Cardiac fibroblast (primary cell): ENCODE measurements around the gene UNC5B.

ENCODE experiments used
- DNase-seq, 2 donors: peaks; one replicate each; pipeline versions ENCODE4 v3.0.0 to v3.0.0-alpha.2; 2010; ENCODE audit warnings: low read depth in 2 of 2
- H3K4me3 ChIP-seq, 2 donors: replicated peaks in 1 of 2; 1 replicate in 1 of 2; 2 replicates in 1 of 2; pipeline ENCODE4 v1.5.1; 2011; ENCODE audit warnings: low read depth in 2 of 2, low read length in 2 of 2, mild to moderate bottlenecking in 2 of 2, moderate library complexity in 1 of 2
- CTCF ChIP-seq: IDR thresholded peaks from one replicate; pipeline ENCODE4 v1.5.1; 2011; ENCODE audit warnings: low read depth, mild to moderate bottlenecking, low read length, inconsistent platforms

Gene UNC5B

DNA sequence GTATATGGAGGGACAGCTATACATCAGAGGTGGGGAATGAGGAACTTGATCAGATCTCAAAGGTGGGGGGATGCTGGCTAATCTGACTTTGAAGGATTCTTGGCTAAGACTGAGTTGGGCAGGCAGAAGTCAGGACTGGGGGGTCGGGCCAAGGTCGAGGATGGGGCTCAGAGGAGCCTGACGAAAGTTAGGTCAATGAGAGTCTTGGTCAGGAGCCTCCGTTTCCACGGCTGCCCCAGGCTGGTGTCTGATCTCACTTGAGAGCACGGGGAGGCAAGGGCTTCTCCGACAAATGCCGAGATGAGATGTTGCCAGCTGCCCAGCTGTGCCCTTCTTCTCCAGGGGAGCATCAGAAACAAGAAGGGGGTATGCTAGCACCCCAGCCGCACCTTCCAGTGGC is 112.4 kb downstream of the UNC5B start:
- no peak overlapping the region for H3K4me3 ChIP-seq
- TF ChIP-seq CTCF = no peak
- no peak for DNase-seq

DNA sequence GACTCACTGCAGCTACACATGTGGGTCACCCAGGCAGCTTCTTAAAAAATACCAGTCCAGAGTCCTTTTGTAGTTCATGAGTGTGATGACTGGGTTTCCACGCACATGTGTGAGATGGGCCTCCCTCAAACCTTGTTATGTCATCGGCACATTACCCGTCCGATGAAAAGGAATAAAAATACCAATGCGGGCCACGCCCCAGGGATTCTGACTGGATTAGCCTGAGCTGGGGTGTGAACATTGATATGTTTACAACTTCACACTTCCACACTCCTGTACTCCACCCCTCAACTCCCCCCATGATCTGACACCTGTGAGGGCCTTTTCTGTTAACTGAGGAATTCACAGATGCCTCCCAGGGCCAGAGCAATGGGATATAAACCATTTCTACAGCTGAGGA is 112.9 kb downstream of the UNC5B start:
- no peak for DNase-seq
- H3K4me3 ChIP-seq = no peak overlapping the region
- no peak for TF ChIP-seq CTCF

GRCh38 chr10:71326464-71326881 is 114.1 kb downstream of the UNC5B start:
- TF ChIP-seq CTCF = no peak
- H3K4me3 ChIP-seq = no peak overlapping the region
- no peak for DNase-seq

DNA sequence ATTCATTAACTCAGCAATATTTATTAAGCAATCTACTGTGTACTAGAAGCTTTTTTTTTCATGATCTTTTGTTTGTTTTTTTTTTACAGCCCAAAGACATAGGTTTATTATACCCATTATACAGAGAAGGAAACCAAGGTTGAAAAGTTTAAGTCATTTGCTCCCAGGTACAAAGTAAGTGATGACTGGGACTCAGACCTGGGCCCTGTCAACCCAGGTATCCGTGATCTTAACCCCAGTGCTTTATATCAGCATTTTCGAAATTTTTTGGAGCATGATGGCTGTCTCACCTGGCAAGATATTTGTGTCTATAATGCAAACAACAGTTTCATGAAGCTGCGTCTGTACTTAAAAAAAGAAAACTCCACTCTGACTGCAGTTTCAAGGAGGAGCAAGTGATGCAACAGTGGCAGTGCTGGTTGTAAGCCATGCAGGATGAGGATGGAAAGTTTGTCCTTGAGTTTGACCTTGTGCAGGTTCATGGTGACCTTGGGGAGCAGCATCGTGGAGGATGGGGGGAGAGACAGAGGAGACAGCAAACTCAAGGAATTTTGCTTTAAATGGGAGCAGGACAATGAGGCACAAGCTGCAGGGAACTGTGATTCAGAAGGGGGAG is 118.5 kb downstream of the UNC5B start:
- TF ChIP-seq CTCF = no peak
- H3K4me3 ChIP-seq = no peak overlapping the region
- DNase-seq = no peak

- H3K4me3 ChIP-seq = no peak overlapping the region
- TF ChIP-seq CTCF = no peak
- DNase-seq = no peak
These were observed 119.4 kb downstream of the UNC5B start for GRCh38 chr10:71331736-71332135.

GRCh38 chr10:71332466-71332865 is 120.1 kb downstream of the UNC5B start:
- no peak for TF ChIP-seq CTCF
- no peak overlapping the region for H3K4me3 ChIP-seq
- DNase-seq = no peak

DNA sequence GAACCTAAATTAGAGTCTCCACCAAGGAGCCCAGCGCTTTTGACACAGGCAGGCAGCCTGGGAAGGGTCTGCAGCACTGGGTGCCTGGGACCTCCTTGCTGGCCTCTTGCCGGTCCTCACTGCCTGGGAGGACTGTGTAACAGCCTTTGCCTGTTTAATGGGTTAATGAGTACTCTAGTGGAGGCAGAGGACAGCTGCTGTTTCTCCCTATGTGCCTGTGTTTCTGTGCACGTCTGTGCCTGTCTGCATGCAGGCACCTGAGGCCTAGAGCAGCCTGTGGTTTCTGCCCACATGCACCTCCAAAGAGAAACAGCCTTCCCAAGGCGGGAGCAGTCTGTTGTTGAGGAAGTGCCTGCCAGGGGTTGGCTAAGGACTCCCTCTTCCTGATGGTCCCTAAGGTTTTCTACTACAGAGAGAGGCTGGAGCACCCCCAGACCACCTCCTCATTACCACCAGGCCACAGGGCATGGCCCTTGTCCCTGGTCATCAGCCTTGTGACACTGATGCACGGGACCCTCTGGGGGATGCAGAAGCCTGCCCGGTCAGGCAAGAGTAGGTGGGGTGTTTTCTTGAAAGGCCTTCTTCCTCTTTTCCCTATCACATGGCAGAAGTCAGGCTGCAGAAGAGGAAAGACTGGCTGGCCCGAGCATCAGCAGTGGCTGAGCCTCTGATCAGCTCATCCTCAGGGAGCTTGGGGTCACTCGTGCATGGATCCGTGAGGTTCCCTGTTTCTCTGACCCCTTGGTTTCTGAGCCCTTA is 120.9 kb downstream of the UNC5B start:
- no peak for TF ChIP-seq CTCF
- H3K4me3 ChIP-seq = no peak overlapping the region
- DNase-seq = no peak
